Breast epithelium (tissue), 4 donors: ENCODE data around the gene SEC16A. TPM values are rescaled to one million over a fixed set of nuclear protein-coding genes. Genes with fewer than 3 reads are reported as not detected.

ENCODE experiments used
- DNase-seq, 2 donors: peaks; one replicate each; pipeline ENCODE4 v3.0.0-alpha.2; 2019; ENCODE audit warnings: low spot score in 2 of 2
- H3K27ac ChIP-seq, 2 donors: fragments of 200-600 bp; sonication (generic) in 1 of 2; one replicate each; pipeline ENCODE4 v1.5.1; 2016 to 2019; ENCODE audit warnings: mild to moderate bottlenecking in 1 of 2
- H3K27me3 ChIP-seq, 2 donors: fragments of 200-600 bp; sonication (generic) in 1 of 2; one replicate each; pipeline versions ENCODE4 v1.5.1 to v1.6.0; 2017 to 2019; ENCODE audit warnings: control low read depth in 1 of 2, mild to moderate bottlenecking in 1 of 2
- H3K36me3 ChIP-seq: fragments of 200-600 bp; one replicate; pipeline ENCODE4 v1.5.1; 2019
- H3K4me1 ChIP-seq, 2 donors: fragments of 200-600 bp; sonication (generic); one replicate each; pipeline ENCODE4 v1.5.1; 2016 to 2019; ENCODE audit warnings: control low read depth in 1 of 2
- H3K4me3 ChIP-seq, 3 donors: fragments of 200-600 bp; sonication (generic); 1 replicate in 2 of 3; 2 replicates in 1 of 3; pipeline ENCODE4 v1.5.1; 2016 to 2019; ENCODE audit warnings: mild to moderate bottlenecking in 3 of 3, moderate library complexity in 2 of 3
- H3K9me3 ChIP-seq, 2 donors: fragments of 200-600 bp; sonication (generic) in 1 of 2; one replicate each; pipeline ENCODE4 v1.5.1; 2016 to 2019; ENCODE audit warnings: control low read depth in 1 of 2
- CTCF ChIP-seq, 3 donors: fragments of 450-650 bp; IDR thresholded peaks; one replicate each; pipeline ENCODE4 v1.5.1; 2016 to 2017; ENCODE audit warnings: antibody characterized with exemption in 3 of 3, mild to moderate bottlenecking in 3 of 3, moderate library complexity in 3 of 3
- POLR2A ChIP-seq: fragments of 450-650 bp; IDR thresholded peaks from one replicate; pipeline ENCODE4 v1.6.1; 2016; ENCODE audit warnings: antibody characterized with exemption, mild to moderate bottlenecking, moderate library complexity
- POLR2AphosphoS5 ChIP-seq, 3 donors: sonication (generic); formaldehyde crosslinking; IDR thresholded peaks; one replicate each; pipeline ENCODE4 v1.6.1; 2017; ENCODE audit warnings: antibody characterized with exemption in 3 of 3
- intact Hi-C: fragments of 100-400 bp; cut with DNase I; formaldehyde crosslinking; loops from one replicate; pipeline ENCODE4 v1.15.1; 2023; ENCODE audit warnings: low total_unique reads
- total RNA-seq, 3 donors: library from RNA; depleted of rRNA; stranded (reverse); fragments of >200 nt; gene quantifications; one replicate each; pipeline ENCODE4 v1.1.0, GENCODE V29; 2016

Gene SEC16A
- total RNA-seq, 3 donors from 2014 or later = 41.9 to 55.1 (median 42.9) TPM

GRCh38 chr9:136526625-136527066, 43.8 kb upstream of the SEC16A start:
- no peaks in the 10 kb centered on the region for H3K4me1 ChIP-seq
- intact Hi-C loops = no loop called here
- peak overlapping the region; percentile 40 to 79 for H3K27ac ChIP-seq
- no peak for DNase-seq
- no peaks in the 10 kb centered on the region for H3K27me3 ChIP-seq
- H3K9me3 ChIP-seq = no peaks in the 10 kb centered on the region
- TF ChIP-seq CTCF (IDR thresholded peaks at IDR 0.05) (no peak), POLR2A (no peak), POLR2AphosphoS5 (IDR thresholded peaks at IDR 0.05) (no peak)
- H3K36me3 ChIP-seq = no peaks in the 10 kb centered on the region
- peak overlapping the region in 1 of 3 donors; percentile 15 for H3K4me3 ChIP-seq

GRCh38 chr9:136525841-136526499, 43.1 kb upstream of the SEC16A start:
- no peaks in the 10 kb centered on the region for H3K9me3 ChIP-seq
- intact Hi-C loops = no loop called here
- DNase-seq = no peak
- H3K36me3 ChIP-seq = no peaks in the 10 kb centered on the region
- TF ChIP-seq POLR2A (no peak), POLR2AphosphoS5 (IDR thresholded peaks at IDR 0.05) (no peak), CTCF (IDR thresholded peaks at IDR 0.05) (no peak)
- H3K27ac ChIP-seq = peak overlapping the region; percentile 40 to 79
- peak overlapping the region in 1 of 3 donors; percentile 15 for H3K4me3 ChIP-seq
- H3K4me1 ChIP-seq = no peaks in the 10 kb centered on the region
- H3K27me3 ChIP-seq = no peaks in the 10 kb centered on the region

DNA sequence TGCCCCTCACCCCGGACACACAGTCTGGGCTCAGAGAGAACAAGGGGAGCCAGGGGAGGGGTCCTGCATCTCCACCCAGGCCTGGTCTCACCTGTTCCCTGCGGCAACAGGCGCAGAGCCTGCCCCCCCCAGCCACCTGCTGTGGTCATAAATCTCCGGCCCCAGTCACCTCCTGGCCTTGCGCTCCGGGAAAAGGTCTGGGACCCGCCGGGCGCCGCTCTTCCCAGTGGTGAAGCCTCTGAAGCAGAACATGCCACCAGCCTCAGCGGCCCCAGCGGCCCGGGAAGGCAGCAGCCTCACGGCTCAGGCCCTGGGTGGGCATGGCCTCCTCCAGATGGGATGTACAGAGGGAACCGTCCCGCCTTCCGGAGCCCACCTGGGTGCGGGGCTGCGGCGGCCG, 42.4 kb upstream of the SEC16A start:
- Histone ChIP-seq H3K9me3 (no peaks in the 10 kb centered on the region), H3K27ac (no peak overlapping the region), H3K36me3 (no peaks in the 10 kb centered on the region), H3K4me1 (no peaks in the 10 kb centered on the region), H3K4me3 (no peak overlapping the region), H3K27me3 (no peaks in the 10 kb centered on the region)
- intact Hi-C loops = no loop called here
- TF ChIP-seq POLR2AphosphoS5 (IDR thresholded peaks at IDR 0.05) (no peak), CTCF (IDR thresholded peaks at IDR 0.05) (no peak), POLR2A (no peak)
- no peak for DNase-seq

DNA sequence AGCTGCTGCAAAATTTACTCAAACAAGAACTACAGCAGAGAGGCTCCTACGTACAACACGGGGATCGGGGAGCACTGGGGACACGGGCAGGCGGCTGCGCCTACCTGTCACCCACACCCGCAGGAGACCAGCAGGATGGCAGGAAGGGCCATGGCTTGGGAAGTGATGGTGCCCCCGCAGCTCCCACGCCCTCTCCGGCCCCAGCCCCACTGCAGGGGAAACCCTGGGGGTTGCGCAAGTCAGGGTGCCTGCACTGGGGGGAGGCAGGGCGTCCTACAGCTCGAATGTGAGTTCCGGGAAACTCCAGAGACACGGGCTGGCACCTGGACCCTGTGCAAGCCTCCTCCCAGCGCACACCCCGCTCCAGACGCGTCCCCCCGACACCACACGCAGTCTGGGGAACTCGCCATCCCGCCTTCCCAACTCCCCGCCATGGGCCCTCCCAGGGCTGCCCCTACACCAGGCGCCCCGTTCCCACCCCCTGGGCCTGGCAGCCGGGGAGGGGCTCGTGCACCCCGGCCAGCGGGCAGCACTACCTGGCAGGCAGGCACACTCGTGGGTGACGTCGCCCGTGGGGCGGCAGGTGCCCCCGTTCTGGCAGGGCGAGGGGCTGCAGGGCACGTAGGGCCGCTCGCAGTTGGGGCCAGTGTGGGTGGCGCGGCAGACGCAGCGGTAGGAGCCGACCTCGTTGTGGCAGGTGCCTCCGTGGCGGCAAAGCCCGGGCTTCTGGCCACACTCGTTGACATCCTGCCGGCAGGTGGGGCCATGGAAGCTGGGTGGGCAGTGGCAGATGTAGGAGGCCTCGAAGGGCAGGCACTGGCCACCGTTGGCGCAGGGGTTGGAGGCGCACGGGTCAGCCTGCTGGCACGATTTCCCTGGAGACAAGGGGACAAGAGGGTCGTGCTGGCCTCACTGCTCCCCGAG, 39.7 kb upstream of the SEC16A start:
- intact Hi-C loops = no loop called here
- Histone ChIP-seq H3K4me3 (no peak overlapping the region), H3K27me3 (no peaks in the 10 kb centered on the region), H3K36me3 (no peaks in the 10 kb centered on the region), H3K27ac (no peak overlapping the region), H3K9me3 (no peaks in the 10 kb centered on the region), H3K4me1 (no peaks in the 10 kb centered on the region)
- DNase-seq = no peak
- TF ChIP-seq POLR2A = no peak
- TF ChIP-seq CTCF (IDR thresholded peaks at IDR 0.05) = no peak
- TF ChIP-seq POLR2AphosphoS5 (IDR thresholded peaks at IDR 0.05) = no peak

- Histone ChIP-seq H3K4me3 (no peak overlapping the region), H3K4me1 (no peaks in the 10 kb centered on the region), H3K27me3 (no peaks in the 10 kb centered on the region), H3K36me3 (no peaks in the 10 kb centered on the region), H3K9me3 (no peaks in the 10 kb centered on the region), H3K27ac (peak overlapping the region in 1 of 2 donors; percentile 11)
- TF ChIP-seq CTCF (IDR thresholded peaks at IDR 0.05) = no peak
- TF ChIP-seq POLR2A = no peak
- TF ChIP-seq POLR2AphosphoS5 (IDR thresholded peaks at IDR 0.05) = no peak
- intact Hi-C loops = no loop called here
- DNase-seq = no peak
Measured at GRCh38 chr9:136521537-136521936, 38.7 kb upstream of the SEC16A start.
